ENCODE measurements around the gene SMIM27.
"Not testable (repeated sequence)": the region's sequence is repeated elsewhere in the genome, so short reads cannot be mapped to it uniquely, and the experiment has no call there.

SMIM27 gene

DNA sequence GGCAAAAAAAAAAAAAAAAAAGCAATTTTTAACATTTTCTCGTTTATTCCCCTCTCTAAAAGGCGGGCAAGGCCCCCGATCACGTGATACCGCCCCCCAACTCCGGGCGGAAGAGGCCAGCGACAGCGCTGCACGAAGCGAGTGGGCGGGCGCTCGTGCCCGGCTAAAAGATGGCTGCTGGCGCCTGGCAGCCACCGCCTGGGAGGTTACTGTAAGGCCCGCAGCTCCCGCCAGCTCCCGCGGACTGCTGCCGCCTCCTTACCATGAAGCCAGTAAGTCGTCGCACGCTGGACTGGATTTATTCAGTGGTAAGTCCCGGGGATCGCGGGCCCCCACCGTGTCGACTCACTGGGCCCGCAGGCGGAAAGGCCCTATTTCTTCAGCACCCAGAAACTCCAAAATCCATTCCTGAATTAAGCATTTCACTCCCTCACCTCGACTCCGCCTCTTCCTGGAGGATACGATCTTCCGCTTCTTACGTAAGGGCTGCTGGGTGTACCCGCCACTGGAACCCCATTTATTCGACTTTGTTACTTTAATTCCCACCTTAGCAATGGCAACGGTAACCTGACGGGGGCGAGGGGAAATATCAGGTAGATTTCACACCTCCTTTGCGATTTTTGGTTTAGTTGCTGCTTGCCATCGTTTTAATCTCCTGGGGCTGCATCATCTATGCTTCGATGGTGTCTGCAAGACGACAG lies at the start of gene SMIM27, which contains the start of gene TOPORS:
SMIM27 (plus strand) TSS at position 156 of the 701 bp plus-strand sequence; CDS start at position 264, 108 bp downstream.
TOPORS (minus strand) TSS at position 415 of the 701 bp plus-strand sequence; CDS start at position 265, 150 bp downstream.
- peak; percentile 67 to 82 for DNase-seq (ENCODE audit: low read depth in 2 of 2)

DNA sequence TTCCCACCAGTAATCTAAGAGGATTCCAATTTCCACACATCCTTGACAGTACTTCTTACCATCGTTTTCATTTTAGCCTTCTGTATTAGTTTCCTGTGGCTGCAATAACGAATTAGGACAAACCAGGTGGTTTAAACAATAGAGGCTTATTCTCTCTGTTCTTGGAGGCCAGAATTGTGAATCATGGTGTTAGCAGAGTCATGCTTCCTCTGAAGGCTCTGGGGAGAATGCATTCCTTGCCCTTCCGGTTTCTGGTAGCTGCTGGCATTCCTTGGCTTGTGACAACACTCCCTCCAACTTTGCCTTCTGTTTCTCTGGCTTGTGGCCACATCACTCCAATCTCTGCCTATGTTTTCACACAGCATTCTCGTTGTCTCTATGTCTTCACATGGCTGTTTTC lies 49.7 kb upstream of the SMIM27 start:
- no peak for DNase-seq (ENCODE audit: low read depth in 2 of 2)

GRCh38 chr9:32503008-32503407 lies 49.1 kb upstream of the SMIM27 start:
- DNase-seq (ENCODE audit: low read depth in 2 of 2): no peak

DNA sequence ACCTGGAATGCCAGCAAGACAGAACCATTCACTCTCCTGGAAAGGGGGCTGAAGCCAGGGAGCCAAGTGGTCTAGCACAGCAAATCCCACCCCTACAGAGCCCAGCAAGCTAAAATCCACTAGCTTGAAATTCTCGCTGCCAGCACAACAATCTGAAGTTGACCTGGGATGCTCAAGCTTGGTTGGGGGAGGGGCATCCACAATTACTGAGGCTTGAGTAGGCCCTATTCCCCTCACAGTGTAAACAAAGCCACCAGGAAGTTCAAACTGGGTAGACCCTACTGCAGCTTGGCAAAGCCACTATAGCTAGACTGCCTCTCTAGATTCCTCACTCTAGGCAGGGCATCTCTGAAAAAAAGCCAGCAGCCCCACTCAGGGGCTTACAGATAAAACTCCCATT lies 43.4 kb upstream of the SMIM27 start:
- no peak for DNase-seq (ENCODE audit: low read depth in 2 of 2)

- no peak for DNase-seq (ENCODE audit: low read depth in 2 of 2)
Observed at GRCh38 chr9:32516241-32516640, 35.9 kb upstream of the SMIM27 start.

DNA sequence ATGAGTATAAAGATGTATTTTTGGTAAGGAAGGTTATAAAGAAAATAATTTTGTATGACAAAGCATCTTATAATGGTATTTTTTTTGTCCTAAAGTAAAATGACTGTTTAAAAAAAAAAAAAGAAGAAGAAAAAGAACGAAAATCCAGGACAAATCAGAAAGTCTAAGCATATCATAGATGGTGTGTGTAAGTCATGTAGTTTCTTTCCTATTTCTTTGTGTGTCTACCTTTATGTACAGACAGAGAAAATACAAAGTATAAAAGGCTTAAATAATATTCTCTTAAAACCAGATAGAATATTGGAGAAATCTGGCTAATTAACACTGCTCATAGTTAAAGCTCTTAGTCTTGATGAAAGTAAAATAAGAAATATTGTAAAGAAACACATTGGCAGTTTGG lies 33.9 kb upstream of the SMIM27 start:
- no peak for DNase-seq (ENCODE audit: low read depth in 2 of 2)

GRCh38 chr9:32523910-32524309 lies 28.2 kb upstream of the SMIM27 start:
- no peak for DNase-seq (ENCODE audit: low read depth in 2 of 2)

DNA sequence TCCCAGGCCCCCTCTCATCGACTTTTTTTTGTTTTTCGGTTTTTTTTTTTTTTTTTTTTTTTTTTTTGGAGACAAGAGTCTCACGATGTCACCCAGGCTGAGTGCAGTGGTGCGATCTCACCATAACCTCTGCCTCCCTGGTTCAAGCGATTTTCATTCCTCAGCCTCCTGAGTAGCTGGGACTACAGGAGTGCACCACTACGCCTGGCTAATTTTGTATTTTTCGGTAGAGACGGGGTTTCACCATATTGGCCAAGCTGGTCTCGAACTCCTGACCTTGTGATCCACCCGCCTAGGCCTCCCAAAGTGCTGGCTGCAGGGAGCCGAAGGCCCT lies 27.6 kb upstream of the SMIM27 start:
- DNase-seq (ENCODE audit: low read depth in 2 of 2): not testable (repeated sequence)

GRCh38 chr9:32524892-32525708 lies 27.0 kb upstream of the SMIM27 start:
- no peak for DNase-seq (ENCODE audit: low read depth in 2 of 2)

- no peak for DNase-seq (ENCODE audit: low read depth in 2 of 2)
Observed at GRCh38 chr9:32525709-32526030, 26.5 kb upstream of the SMIM27 start.

GRCh38 chr9:32526041-32526706 lies 26.0 kb upstream of the SMIM27 start, which contains the start of gene RIGI:
Gene RIGI (minus strand): TSS chr9:32526196. CDS start chr9:32526166, 30 bp downstream.
- peak; percentile 34 to 48 for DNase-seq (ENCODE audit: low read depth in 2 of 2)

DNA sequence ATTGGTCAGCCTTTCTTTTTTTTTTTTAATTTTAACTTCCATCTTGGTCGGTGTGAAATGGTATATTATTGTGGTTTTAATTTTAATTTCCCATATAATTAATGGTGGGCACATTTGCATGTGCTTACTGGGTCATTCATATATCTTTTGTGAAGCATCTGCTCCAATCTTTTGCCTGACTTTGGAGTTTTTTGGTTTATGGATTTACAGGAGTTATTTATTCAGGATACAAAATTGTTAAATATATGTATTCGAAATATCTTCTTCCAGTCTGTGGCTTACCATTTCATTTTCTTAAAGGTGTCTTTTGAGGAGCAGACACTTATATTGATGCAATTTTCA lies 25.4 kb upstream of the SMIM27 start:
- DNase-seq (ENCODE audit: low read depth in 2 of 2): no peak

DNA sequence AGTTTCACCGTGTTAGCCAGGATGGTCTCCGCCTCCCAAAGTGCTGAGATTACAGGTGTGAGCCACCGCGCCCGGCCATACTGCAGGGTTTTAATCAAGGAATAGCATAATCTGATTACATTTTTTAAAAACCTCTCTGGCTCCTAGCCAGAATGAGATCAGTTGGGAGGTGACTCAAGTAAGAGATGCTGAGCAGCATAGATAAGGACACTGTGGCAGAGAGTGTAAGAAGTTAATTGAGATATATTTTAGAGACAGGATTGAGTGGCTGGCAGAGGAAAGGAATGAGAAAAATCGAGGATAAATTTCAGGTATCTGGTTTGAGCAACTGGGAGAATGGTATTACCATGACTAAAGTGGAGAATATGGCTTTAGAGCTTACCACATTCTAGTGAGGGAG lies 18.8 kb upstream of the SMIM27 start:
- DNase-seq (ENCODE audit: low read depth in 2 of 2): no peak

- DNase-seq (ENCODE audit: low read depth in 2 of 2): no peak
Observed at GRCh38 chr9:32533816-32534215, 18.3 kb upstream of the SMIM27 start.

DNA sequence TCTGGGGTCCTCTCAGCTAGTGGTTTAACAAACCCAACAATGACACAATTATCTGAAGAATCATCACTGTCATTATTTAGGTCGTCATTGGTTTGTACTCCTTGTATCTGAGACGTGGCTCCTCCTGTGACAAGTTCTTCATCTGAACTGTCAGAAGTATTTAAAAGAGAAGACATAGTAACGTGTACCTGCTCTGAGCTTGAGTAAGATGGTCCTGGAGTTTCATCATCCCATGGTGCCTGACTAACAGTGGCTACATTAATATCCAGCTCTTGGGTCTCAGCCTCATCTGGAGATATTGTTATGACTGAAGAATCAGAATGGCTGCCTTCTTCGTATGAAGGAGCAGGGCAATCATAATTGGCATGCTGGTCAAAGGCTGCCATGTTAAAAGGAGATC lies 9.1 kb upstream of the SMIM27 start:
- no peak for DNase-seq (ENCODE audit: low read depth in 2 of 2)

- no peak for DNase-seq (ENCODE audit: low read depth in 2 of 2)
Observed at GRCh38 chr9:32545884-32546283, 6.2 kb upstream of the SMIM27 start.

DNA sequence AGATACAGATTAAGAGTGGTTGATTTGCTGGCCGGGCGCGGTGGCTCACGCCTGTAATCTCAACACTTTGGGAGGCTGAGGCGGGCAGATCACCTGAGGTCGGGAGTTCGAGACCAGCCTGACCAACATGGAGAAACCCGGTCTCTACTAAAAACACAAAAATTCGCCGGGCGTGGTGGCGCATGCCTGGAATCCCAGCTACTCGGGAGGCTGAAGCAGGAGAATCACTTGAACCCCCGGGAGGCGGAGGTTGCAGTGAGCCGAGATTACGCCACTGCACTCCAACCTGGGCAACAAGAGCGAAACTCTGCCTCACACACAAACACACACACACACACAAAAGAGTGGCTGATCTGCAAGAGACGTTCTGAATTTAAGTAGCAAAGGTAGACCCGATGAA lies 3.9 kb upstream of the SMIM27 start:
- DNase-seq (ENCODE audit: low read depth in 2 of 2): not testable (repeated sequence)

- DNase-seq (ENCODE audit: low read depth in 2 of 2): no peak
Observed at GRCh38 chr9:32550150-32550561, 2.0 kb upstream of the SMIM27 start.

DNA sequence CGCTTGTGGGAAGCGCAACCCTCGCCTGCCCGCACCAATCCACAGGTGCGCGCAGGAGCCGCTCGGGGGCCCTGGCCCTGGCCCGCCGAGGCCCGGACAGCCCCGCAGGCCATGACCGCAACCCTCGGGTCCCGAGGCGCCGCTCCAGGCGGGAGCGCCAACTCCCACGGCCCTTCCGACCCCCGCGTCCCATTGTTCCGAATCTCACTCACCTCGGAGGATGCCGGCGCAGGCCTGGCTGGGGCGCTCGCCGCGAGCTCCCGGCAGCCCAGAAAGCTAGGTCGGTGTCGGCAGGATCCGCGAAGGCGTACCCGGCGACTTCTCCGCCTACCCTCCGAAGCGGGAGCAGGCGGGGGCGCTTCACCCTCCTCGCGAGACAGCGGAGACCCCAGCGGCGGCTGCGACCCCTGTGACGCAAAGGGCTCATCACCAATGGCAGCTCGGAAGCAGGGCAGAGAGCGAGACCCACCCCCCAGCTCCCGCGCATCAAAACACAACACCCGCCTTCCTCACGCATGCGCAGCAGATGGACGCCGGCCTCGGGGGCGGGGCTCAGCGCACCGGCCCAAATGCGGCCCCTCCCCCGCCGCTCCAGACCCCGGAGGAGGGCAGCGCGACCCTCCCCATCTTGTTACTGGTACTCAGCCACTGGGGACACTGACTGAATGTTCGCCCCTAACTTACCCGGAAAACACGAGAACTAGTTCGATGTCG lies 1.4 kb upstream of the SMIM27 start:
- DNase-seq (ENCODE audit: low read depth in 2 of 2): peak; percentile 84 to 88

DNA sequence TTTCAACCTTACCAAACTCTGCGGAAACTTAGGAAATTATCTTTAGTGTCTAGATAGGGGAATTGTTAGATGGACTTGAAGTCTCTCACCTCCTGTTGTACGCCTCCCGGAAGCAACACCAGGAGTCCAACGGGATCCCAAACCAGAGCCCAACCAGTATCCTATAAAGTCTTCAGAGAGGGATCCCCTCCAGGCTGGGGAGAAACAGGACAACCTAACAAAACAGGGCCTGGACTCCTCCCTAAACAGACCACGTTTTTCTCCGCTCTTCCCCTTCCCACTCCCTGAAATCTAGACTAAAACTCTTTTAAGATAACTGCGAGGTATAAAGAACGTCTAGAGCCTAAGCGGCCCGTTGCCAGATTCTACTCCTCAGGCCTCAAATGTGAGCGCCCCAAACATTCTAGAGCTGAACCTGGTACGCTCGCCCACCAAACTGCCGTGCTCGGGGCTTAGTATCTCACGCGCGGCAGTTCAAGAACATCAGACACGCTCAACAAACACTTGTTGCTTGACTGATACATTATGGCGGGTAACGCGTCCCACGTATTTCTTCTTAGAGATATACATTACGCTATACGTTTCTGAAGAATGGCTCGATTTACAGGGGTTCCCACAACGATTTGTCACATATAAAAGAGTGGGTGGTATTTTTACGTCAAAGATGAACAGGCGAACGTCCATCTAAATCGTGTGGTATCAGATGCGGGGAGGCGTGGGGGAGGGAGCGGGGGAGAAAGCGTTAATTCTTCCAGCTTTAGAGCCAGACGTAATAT lies 663 bp upstream of the SMIM27 start:
- peak in 1 of 2 donors; percentile 32 for DNase-seq (ENCODE audit: low read depth in 2 of 2)

- no peak for DNase-seq (ENCODE audit: low read depth in 2 of 2)
Observed at GRCh38 chr9:32554107-32554506, 2.0 kb downstream of the SMIM27 start.

Data from stimulated activated CD4-positive, alpha-beta T cell treated with anti-CD3 and anti-CD28 coated beads, Interleukin-1b, Interleukin-23, amount 100 ng/mL, for 1 hour (primary cell).